HS-5 (cell line): ENCODE data around the gene DTX4.

Source experiments
- DNase-seq: peaks from one replicate; pipeline ENCODE4 v3.0.0-alpha.2; 2012; ENCODE audit warnings: low read depth

DTX4 gene

GRCh38 chr11:59173080-59173963, 1.4 kb downstream of the DTX4 start:
- DNase-seq, result no peak

GRCh38 chr11:59173964-59174663, 2.2 kb downstream of the DTX4 start:
- no peak for DNase-seq

- no peak for DNase-seq
These were observed 2.7 kb downstream of the DTX4 start for GRCh38 chr11:59174664-59175033.

- no peak for DNase-seq
These were observed 3.2 kb downstream of the DTX4 start for GRCh38 chr11:59175091-59175501.

GRCh38 chr11:59176330-59176729, 4.4 kb downstream of the DTX4 start:
- no peak for DNase-seq

- no peak for DNase-seq
These were observed 6.5 kb downstream of the DTX4 start for GRCh38 chr11:59178402-59178801.

- DNase-seq, result no peak
These were observed 7.2 kb downstream of the DTX4 start for GRCh38 chr11:59179121-59179520.

GRCh38 chr11:59180168-59180776, 8.3 kb downstream of the DTX4 start:
- DNase-seq, result no peak

GRCh38 chr11:59180907-59181306, 9.0 kb downstream of the DTX4 start:
- DNase-seq, result no peak

- no peak for DNase-seq
These were observed 10.0 kb downstream of the DTX4 start for GRCh38 chr11:59181746-59182456.

- no peak for DNase-seq
These were observed 10.7 kb downstream of the DTX4 start for GRCh38 chr11:59182457-59183151.

GRCh38 chr11:59183771-59184170, 11.8 kb downstream of the DTX4 start:
- no peak for DNase-seq

GRCh38 chr11:59184691-59185339, 12.9 kb downstream of the DTX4 start:
- DNase-seq, result no peak

- no peak for DNase-seq
These were observed 13.5 kb downstream of the DTX4 start for GRCh38 chr11:59185386-59185945.

- no peak for DNase-seq
These were observed 14.2 kb downstream of the DTX4 start for GRCh38 chr11:59186130-59186594.

- DNase-seq, result no peak
These were observed 15.1 kb downstream of the DTX4 start for GRCh38 chr11:59187035-59187434.

GRCh38 chr11:59187587-59187986, 15.7 kb downstream of the DTX4 start:
- DNase-seq, result no peak

- DNase-seq, result no peak
These were observed 17.0 kb downstream of the DTX4 start for GRCh38 chr11:59188954-59189353.

- DNase-seq, result no peak
These were observed 18.1 kb downstream of the DTX4 start for GRCh38 chr11:59189986-59190385.

- DNase-seq, result no peak
These were observed 19.2 kb downstream of the DTX4 start for GRCh38 chr11:59191095-59191494.

GRCh38 chr11:59191890-59192289, 20.0 kb downstream of the DTX4 start:
- DNase-seq, result no peak
